Astrocyte of the cerebellum (primary cell): ENCODE data around the gene CTNND2.

Source experiments
- DNase-seq: peaks from one replicate; pipeline ENCODE4 v3.0.0-alpha.2; 2011; ENCODE audit warnings: low read depth
- H3K4me3 ChIP-seq: 2 replicates; pipeline ENCODE4 v1.5.1; 2011; ENCODE audit warnings: mild to moderate bottlenecking, low read depth, low read length, moderate library complexity
- CTCF ChIP-seq: IDR thresholded peaks from 2 replicates; pipeline ENCODE4 v1.5.1; 2012; ENCODE audit warnings: low read length, low read depth, moderate library complexity, mild to moderate bottlenecking; ENCODE audit errors: missing control alignments
- in situ Hi-C: cut with HindIII; loops from 2 replicates; pipeline ENCODE4 v1.10.0; 2017; ENCODE audit warnings: low sequenced_read_pairs

The CTNND2 gene

GRCh38 chr5:11564706-11565105 lies 339.5 kb downstream of the CTNND2 start:
- TF ChIP-seq CTCF: no peak
- in situ Hi-C loops: no loop called here
- peak; percentile 8 for DNase-seq
- no peak overlapping the region for H3K4me3 ChIP-seq

GRCh38 chr5:11563822-11564221 lies 340.4 kb downstream of the CTNND2 start:
- H3K4me3 ChIP-seq: no peak overlapping the region
- in situ Hi-C loops: no loop called here
- DNase-seq: no peak
- no peak for TF ChIP-seq CTCF

GRCh38 chr5:11560915-11561697 lies 343.1 kb downstream of the CTNND2 start:
- TF ChIP-seq CTCF: no peak
- H3K4me3 ChIP-seq: no peak overlapping the region
- in situ Hi-C loops: no loop called here
- no peak for DNase-seq

GRCh38 chr5:11557063-11557462 lies 347.2 kb downstream of the CTNND2 start:
- in situ Hi-C loops: no loop called here
- TF ChIP-seq CTCF: no peak
- H3K4me3 ChIP-seq: no peak overlapping the region
- no peak for DNase-seq

- in situ Hi-C loops: no loop called here
- DNase-seq: no peak
- no peak for TF ChIP-seq CTCF
- no peak overlapping the region for H3K4me3 ChIP-seq
Observed at GRCh38 chr5:11555171-11555570, 349.1 kb downstream of the CTNND2 start.

- TF ChIP-seq CTCF: no peak
- no peak overlapping the region for H3K4me3 ChIP-seq
- in situ Hi-C loops: loop anchor here (5.0 kb wide), 1 partner anchor 35 kb away; no protein-coding TSS in a partner anchor
- no peak for DNase-seq
Observed at GRCh38 chr5:11547730-11548129, 356.5 kb downstream of the CTNND2 start.
